DND-41 (cell line): Measurements from ENCODE around the gene PABPN1L.

ENCODE experiments used
- ATAC-seq: fragments of 200-7000 bp; cut with Tn5 transposase; 3 replicates; pipeline ENCODE4 v1.9.1; 2021; ENCODE audit warnings: low read depth; ENCODE audit not compliant: insufficient read depth
- DNase-seq: peaks from one replicate; pipeline ENCODE4 v3.0.0-alpha.2; 2020
- H2AFZ ChIP-seq: 2 replicates; pipeline ENCODE4 v1.6.0; 2012; ENCODE audit warnings: low read depth, low read length
- H3K27ac ChIP-seq: 2 replicates; pipeline ENCODE4 v1.5.1; 2012; ENCODE audit warnings: low read length, inconsistent platforms
- H3K27me3 ChIP-seq: fragments of 200-600 bp; sonication (generic); 2 replicates; pipeline ENCODE4 v1.6.0; 2012; ENCODE audit warnings: low read length, mild to moderate bottlenecking, inconsistent platforms; ENCODE audit not compliant: insufficient read depth, poor library complexity
- H3K36me3 ChIP-seq: 2 replicates; pipeline ENCODE4 v1.5.1; 2012; ENCODE audit warnings: low read length, inconsistent platforms; ENCODE audit not compliant: insufficient read depth
- H3K4me1 ChIP-seq: 2 replicates; pipeline ENCODE4 v1.5.1; 2012; ENCODE audit warnings: mild to moderate bottlenecking, low read length; ENCODE audit not compliant: insufficient read depth
- H3K4me2 ChIP-seq: 2 replicates; pipeline ENCODE4 v1.6.0; 2012; ENCODE audit warnings: mild to moderate bottlenecking, moderate library complexity, low read length, inconsistent platforms; ENCODE audit not compliant: insufficient read depth
- H3K4me3 ChIP-seq, 2 experiments: fragments of 200-600 bp in 1 of 2; shearing (Covaris generic) in 1 of 2; 2 replicates each; pipeline ENCODE4 v1.5.1; 2012 to 2016; ENCODE audit warnings: inconsistent platforms in 2 of 2, low read length in 2 of 2, mild to moderate bottlenecking in 2 of 2, low read depth in 1 of 2, moderate library complexity in 1 of 2
- H3K79me2 ChIP-seq: 2 replicates; pipeline ENCODE4 v1.6.0; 2012; ENCODE audit warnings: low read length, inconsistent platforms; ENCODE audit not compliant: insufficient read depth
- H3K9ac ChIP-seq: 2 replicates; pipeline ENCODE4 v1.6.0; 2012; ENCODE audit warnings: low read depth, mild to moderate bottlenecking, inconsistent platforms, low read length, moderate library complexity
- H3K9me3 ChIP-seq: 2 replicates; pipeline ENCODE4 v1.5.1; 2012; ENCODE audit warnings: low read length, moderate library complexity, mild to moderate bottlenecking, inconsistent platforms; ENCODE audit not compliant: insufficient read depth, severe bottlenecking
- H4K20me1 ChIP-seq: 2 replicates; pipeline ENCODE4 v1.6.0; 2012; ENCODE audit warnings: low read length; ENCODE audit not compliant: insufficient read depth
- EZH2 ChIP-seq: IDR thresholded peaks from 3 replicates; pipeline ENCODE4 v1.6.1; 2012; ENCODE audit warnings: borderline replicate concordance, low read depth, mild to moderate bottlenecking, moderate library complexity, low read length, inconsistent platforms; ENCODE audit not compliant: severe bottlenecking
- TF ChIP-seq, protein P1 (sequence below): IDR thresholded peaks from 2 replicates; pipeline ENCODE4 v1.5.1; 2012; ENCODE audit warnings: borderline replicate concordance, low read length, moderate library complexity, mild to moderate bottlenecking; ENCODE audit not compliant: poor library complexity, severe bottlenecking; ENCODE audit errors: extremely low read depth

Gene PABPN1L

DNA sequence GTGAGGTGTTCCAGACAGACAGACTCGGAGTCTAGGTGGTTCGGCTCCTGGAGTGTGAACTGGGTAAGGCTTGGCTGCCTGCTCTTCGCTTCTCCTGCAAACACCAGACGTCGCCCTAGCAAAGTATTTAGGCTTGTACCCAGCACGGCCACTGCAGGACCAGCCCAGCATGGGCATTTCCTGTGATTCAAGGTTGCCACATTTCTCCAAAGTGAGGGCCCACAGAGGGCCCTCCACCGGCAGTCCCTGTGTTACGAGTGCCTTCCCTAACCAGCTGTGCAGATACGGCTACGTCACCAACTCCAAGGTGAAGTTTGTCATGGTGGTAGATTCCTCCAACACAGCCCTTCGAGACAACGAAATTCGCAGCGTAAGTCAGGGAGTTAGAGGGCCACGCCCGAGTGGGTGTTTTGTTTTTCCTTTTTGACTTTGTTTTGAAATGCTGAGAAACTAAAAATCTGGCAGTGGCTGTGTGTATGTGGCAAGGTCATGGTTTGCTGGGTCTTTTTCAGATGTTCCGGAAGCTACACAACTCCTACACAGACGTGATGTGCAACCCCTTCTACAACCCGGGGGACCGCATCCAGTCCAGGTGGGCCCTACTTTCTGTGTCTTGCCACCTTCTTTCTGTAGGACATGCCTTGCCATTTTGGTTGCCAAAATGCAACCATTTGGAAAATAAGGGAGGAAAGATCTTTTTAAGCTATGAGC, 6.9 kb downstream of the PABPN1L start:
- peaks cover 39% of the 10 kb centered on the region for H3K36me3 ChIP-seq
- TF ChIP-seq, protein P1, sequence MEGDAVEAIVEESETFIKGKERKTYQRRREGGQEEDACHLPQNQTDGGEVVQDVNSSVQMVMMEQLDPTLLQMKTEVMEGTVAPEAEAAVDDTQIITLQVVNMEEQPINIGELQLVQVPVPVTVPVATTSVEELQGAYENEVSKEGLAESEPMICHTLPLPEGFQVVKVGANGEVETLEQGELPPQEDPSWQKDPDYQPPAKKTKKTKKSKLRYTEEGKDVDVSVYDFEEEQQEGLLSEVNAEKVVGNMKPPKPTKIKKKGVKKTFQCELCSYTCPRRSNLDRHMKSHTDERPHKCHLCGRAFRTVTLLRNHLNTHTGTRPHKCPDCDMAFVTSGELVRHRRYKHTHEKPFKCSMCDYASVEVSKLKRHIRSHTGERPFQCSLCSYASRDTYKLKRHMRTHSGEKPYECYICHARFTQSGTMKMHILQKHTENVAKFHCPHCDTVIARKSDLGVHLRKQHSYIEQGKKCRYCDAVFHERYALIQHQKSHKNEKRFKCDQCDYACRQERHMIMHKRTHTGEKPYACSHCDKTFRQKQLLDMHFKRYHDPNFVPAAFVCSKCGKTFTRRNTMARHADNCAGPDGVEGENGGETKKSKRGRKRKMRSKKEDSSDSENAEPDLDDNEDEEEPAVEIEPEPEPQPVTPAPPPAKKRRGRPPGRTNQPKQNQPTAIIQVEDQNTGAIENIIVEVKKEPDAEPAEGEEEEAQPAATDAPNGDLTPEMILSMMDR = no peak
- TF ChIP-seq EZH2 = no peak
- H4K20me1 ChIP-seq = peaks cover 2% of the 10 kb centered on the region; the same call in 1 of the 2 replicates
- H3K79me2 ChIP-seq = peaks cover 24% of the 10 kb centered on the region
- no peaks in the 10 kb centered on the region for H3K9me3 ChIP-seq
- ATAC-seq = no peak
- no peak overlapping the region for H3K4me2 ChIP-seq
- DNase-seq = no peak
- H3K27me3 ChIP-seq = no peaks in the 10 kb centered on the region
- H3K4me3 ChIP-seq = no peak overlapping the region
- peaks cover 24% of the 10 kb centered on the region for H3K4me1 ChIP-seq
- no peak overlapping the region for H2AFZ ChIP-seq
- no peak overlapping the region for H3K27ac ChIP-seq
- no peak overlapping the region for H3K9ac ChIP-seq

DNA sequence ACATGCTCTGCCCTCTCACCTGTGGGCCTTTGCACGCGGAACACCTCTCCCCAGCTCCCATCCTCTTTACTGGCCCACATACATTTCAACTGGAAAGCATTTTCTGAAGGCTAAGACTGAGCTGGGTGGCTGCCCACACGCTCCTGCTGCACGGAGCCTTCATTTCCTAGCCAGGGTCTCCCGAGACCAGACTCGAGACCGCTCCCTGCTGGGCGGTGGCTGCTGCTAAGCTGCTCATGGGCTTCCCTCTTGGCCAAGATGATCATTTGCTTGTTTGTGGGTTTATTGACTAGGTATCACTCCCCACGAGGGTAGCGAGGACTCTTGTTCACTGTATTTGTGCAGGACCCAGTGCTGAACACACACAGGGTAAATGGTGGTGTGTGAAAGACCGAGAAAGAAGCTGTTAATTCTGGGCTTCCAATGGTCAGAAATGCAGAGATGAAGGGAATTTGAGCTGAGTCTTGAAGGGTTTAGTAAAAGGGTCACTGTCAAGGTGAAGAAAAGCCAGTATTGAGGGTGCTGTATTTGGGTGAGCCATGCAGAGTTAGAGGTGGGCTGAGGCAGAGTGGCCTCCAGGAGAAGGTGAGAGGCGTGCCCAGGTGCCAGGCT, 8.6 kb downstream of the PABPN1L start:
- H3K27ac ChIP-seq = peak overlapping the region; percentile 70

DNA sequence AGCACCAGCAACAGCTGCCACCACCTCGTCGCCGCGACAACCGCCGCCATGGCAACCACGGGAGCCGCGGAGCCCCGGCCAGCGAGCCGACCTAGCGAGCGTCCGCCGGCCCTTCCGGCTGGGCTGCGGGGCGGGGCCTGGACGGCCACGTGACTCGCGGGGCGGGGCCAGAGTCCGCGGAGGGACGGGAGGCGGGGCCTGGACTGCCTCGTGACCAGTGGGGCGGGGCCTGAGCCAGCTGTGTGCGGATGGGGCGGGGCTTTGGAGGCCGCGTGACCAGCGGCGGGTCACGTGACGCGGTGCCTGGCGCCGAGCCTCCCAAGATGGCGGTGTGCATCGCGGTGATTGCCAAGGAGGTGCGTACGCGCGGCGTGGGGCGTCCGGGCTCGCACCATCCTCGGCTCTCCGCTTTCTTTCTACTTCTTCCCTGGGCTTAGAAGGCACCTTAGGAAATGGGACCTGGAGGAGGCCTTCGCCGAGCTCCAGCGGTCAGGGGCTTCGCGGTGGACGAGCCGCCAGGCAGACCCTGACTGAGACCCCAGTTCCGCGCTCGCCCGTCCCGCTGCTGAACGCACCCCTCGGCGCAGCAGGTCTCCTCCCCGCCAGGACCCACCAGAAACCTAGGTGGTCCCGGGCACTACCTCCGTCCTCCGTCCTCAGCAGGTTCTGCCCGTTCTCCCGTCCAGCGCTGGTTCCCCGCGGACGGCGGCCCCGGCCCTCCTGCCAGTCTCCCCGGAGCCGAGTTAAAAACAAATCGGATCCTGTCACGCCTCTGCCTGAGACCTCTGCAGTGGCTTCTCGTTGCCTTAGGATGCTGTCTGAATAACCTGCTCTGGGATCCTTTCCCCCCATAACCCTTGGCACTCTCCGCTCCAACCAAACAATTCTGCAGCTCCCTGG, 9.4 kb downstream of the PABPN1L start, which contains the start of the genes GALNS and TRAPPC2L:
Gene GALNS, minus strand, starts transcription at position 120 of the 900 bp plus-strand sequence. Its CDS starts 70 bp downstream, at position 50.
Gene TRAPPC2L, plus strand, starts transcription at position 300 of the 900 bp plus-strand sequence. Its CDS starts 24 bp downstream, at position 324.
- H3K4me1 ChIP-seq = peaks cover 24% of the 10 kb centered on the region
- peaks cover 24% of the 10 kb centered on the region for H3K79me2 ChIP-seq
- H3K27ac ChIP-seq = peak within 1 kb of the TSS; percentile 84
- peaks cover 12% of the 10 kb centered on the region for H4K20me1 ChIP-seq
- peak within 1 kb of the TSS; percentile 58 to 87; a peak in 3 of 4 replicates for H3K4me3 ChIP-seq
- DNase-seq (peak; percentile 97), ATAC-seq (peak; percentile 82)
- TF ChIP-seq, protein P1 = no peak
- no peak for TF ChIP-seq EZH2
- peak within 1 kb of the TSS; percentile 97 for H2AFZ ChIP-seq
- no peaks in the 10 kb centered on the region for H3K27me3 ChIP-seq
- peak within 1 kb of the TSS; percentile 88 for H3K4me2 ChIP-seq
- no peaks in the 10 kb centered on the region for H3K9me3 ChIP-seq
- H3K9ac ChIP-seq = peak within 1 kb of the TSS; percentile 76
- H3K36me3 ChIP-seq = peaks cover 33% of the 10 kb centered on the region

More for the DNA sequence above, 8.6 kb downstream of the PABPN1L start:
- TF ChIP-seq, protein P1 = peak; percentile 81
- no peak for TF ChIP-seq EZH2
- Histone ChIP-seq H3K9ac (peak overlapping the region; percentile 76), H3K4me3 (peak overlapping the region; percentile 58 to 87; a peak in 3 of 4 replicates), H3K36me3 (peaks cover 38% of the 10 kb centered on the region), H3K9me3 (no peaks in the 10 kb centered on the region), H3K27me3 (no peaks in the 10 kb centered on the region), H4K20me1 (peaks cover 12% of the 10 kb centered on the region), H3K4me2 (peak overlapping the region; percentile 88), H3K79me2 (peaks cover 24% of the 10 kb centered on the region), H3K4me1 (peaks cover 24% of the 10 kb centered on the region), H2AFZ (peak overlapping the region; percentile 97)
- ATAC-seq (peak; percentile 74), DNase-seq (peak; percentile 75)
